Thyroid gland (tissue), 4 donors: Measurements from ENCODE around the gene MAPK7.

ENCODE experiments used
- CTCF ChIP-seq, 6 experiments: fragments of 200-600 bp in 3 of 6; fragments of 450-650 bp in 3 of 6; sonication (generic) in 3 of 6; IDR thresholded peaks; one replicate each; pipeline ENCODE4 v1.5.1; 2016 to 2019; ENCODE audit warnings: antibody characterized with exemption in 6 of 6, mild to moderate bottlenecking in 2 of 6, inconsistent platforms in 1 of 6, moderate library complexity in 1 of 6
- POLR2A ChIP-seq, 2 donors: fragments of 450-650 bp; IDR thresholded peaks; one replicate each; pipeline ENCODE4 v1.6.1; 2017; ENCODE audit warnings: antibody characterized with exemption in 2 of 2, mild to moderate bottlenecking in 2 of 2, moderate library complexity in 1 of 2

- TF ChIP-seq CTCF (IDR thresholded peaks at IDR 0.05) (no peak), POLR2A (IDR thresholded peaks at IDR 0.05) (no peak)
Measured at GRCh38 chr17:19343256-19343630, 35.1 kb upstream of the MAPK7 start.
